Mesenchymal stem cell (in vitro differentiated cells and primary cell): ENCODE results near the gene LPP.

Experiments
- DNase-seq: peaks from one replicate; pipeline ENCODE4 v3.0.0-alpha.2; 2013
- H2AFZ ChIP-seq: one replicate; pipeline ENCODE4 v1.6.1; 2013; ENCODE audit warnings: low read depth, mild to moderate bottlenecking, control low read depth, inconsistent platforms, low read length, moderate library complexity
- H2AK5ac ChIP-seq: 2 replicates; pipeline ENCODE4 v1.6.1; 2013; ENCODE audit warnings: low read length, moderate library complexity, mild to moderate bottlenecking, inconsistent platforms; ENCODE audit not compliant: severe bottlenecking
- H2BK120ac ChIP-seq: one replicate; pipeline ENCODE4 v1.6.1; 2013; ENCODE audit warnings: low read depth, mild to moderate bottlenecking, inconsistent platforms, low read length, moderate library complexity
- H2BK12ac ChIP-seq, 2 experiments: one replicate each; pipeline ENCODE4 v1.6.1; 2013; ENCODE audit warnings: inconsistent platforms in 2 of 2, low read length in 2 of 2, mild to moderate bottlenecking in 2 of 2, moderate library complexity in 2 of 2, control low read depth in 1 of 2
- H2BK15ac ChIP-seq: one replicate; pipeline ENCODE4 v1.6.1; 2013; ENCODE audit warnings: mild to moderate bottlenecking, low read depth, inconsistent platforms; ENCODE audit not compliant: poor library complexity, severe bottlenecking
- H2BK5ac ChIP-seq: 2 replicates; pipeline ENCODE4 v1.6.1; 2013; ENCODE audit warnings: low read depth, mild to moderate bottlenecking, low read length, control low read depth, inconsistent platforms; ENCODE audit not compliant: poor library complexity, severe bottlenecking
- H3K14ac ChIP-seq, 2 experiments: one replicate each; pipeline ENCODE4 v1.6.1; 2013; ENCODE audit warnings: inconsistent platforms in 2 of 2, low read length in 2 of 2, control low read depth in 1 of 2, mild to moderate bottlenecking in 1 of 2, moderate library complexity in 1 of 2
- H3K18ac ChIP-seq, 2 experiments: one replicate each; pipeline ENCODE4 v1.6.1; 2013; ENCODE audit warnings: inconsistent platforms in 2 of 2, low read length in 2 of 2, control low read depth in 1 of 2, low read depth in 1 of 2, mild to moderate bottlenecking in 1 of 2
- H3K23ac ChIP-seq, 2 experiments: one replicate each; pipeline ENCODE4 v1.6.1; 2013; ENCODE audit warnings: inconsistent platforms in 2 of 2, low read length in 2 of 2, mild to moderate bottlenecking in 2 of 2, moderate library complexity in 2 of 2, control low read depth in 1 of 2
- H3K27ac ChIP-seq: 2 replicates; pipeline ENCODE4 v1.5.1; 2013; ENCODE audit warnings: mild to moderate bottlenecking, moderate library complexity, low read length, control low read depth, inconsistent platforms; ENCODE audit not compliant: poor library complexity, severe bottlenecking
- H3K27me3 ChIP-seq, 2 experiments: 2 replicates each; pipeline versions ENCODE4 v1.6.1 to v1.7.0; 2013; ENCODE audit warnings: low read length in 2 of 2, mild to moderate bottlenecking in 2 of 2, moderate library complexity in 2 of 2, control low read depth in 1 of 2, inconsistent platforms in 1 of 2; ENCODE audit not compliant: control insufficient read depth in 1 of 2, insufficient read depth in 1 of 2
- H3K36me3 ChIP-seq, 2 experiments: 2 replicates each; pipeline versions ENCODE4 v1.6.1 to v1.7.0; 2013; ENCODE audit warnings: low read length in 2 of 2, control low read depth in 1 of 2, inconsistent platforms in 1 of 2, low read depth in 1 of 2, mild to moderate bottlenecking in 1 of 2; ENCODE audit not compliant: insufficient read depth in 2 of 2, control insufficient read depth in 1 of 2
- H3K4ac ChIP-seq, 2 experiments: one replicate each; pipeline ENCODE4 v1.6.1; 2013; ENCODE audit warnings: inconsistent platforms in 2 of 2, low read length in 2 of 2, mild to moderate bottlenecking in 2 of 2, moderate library complexity in 2 of 2, control low read depth in 1 of 2, low read depth in 1 of 2
- H3K4me1 ChIP-seq: 2 replicates; pipeline ENCODE4 v1.6.1; 2013; ENCODE audit warnings: low read depth, low read length, control low read depth; ENCODE audit not compliant: control insufficient read depth, insufficient read depth
- H3K4me2 ChIP-seq: 2 replicates; pipeline ENCODE4 v1.6.1; 2013; ENCODE audit warnings: low read length, mild to moderate bottlenecking, inconsistent platforms; ENCODE audit not compliant: poor library complexity, severe bottlenecking
- H3K4me3 ChIP-seq, 2 experiments: 2 replicates each; pipeline versions ENCODE4 v1.5.1 to v1.7.0; 2013; ENCODE audit warnings: low read length in 2 of 2, mild to moderate bottlenecking in 2 of 2, control low read depth in 1 of 2, low read depth in 1 of 2; ENCODE audit not compliant: insufficient read depth in 1 of 2
- H3K79me1 ChIP-seq: replicated peaks from 2 replicates; pipeline ENCODE4 v1.6.1; 2013; ENCODE audit warnings: mild to moderate bottlenecking, control low read depth, low read length, inconsistent platforms; ENCODE audit not compliant: poor library complexity, severe bottlenecking
- H3K9ac ChIP-seq: 2 replicates; pipeline ENCODE4 v1.7.0; 2013; ENCODE audit warnings: mild to moderate bottlenecking, low read length, moderate library complexity
- H3K9me3 ChIP-seq: 2 replicates; pipeline ENCODE4 v1.7.0; 2013; ENCODE audit warnings: mild to moderate bottlenecking, low read length; ENCODE audit not compliant: control insufficient read depth
- H4K8ac ChIP-seq: one replicate; pipeline ENCODE4 v1.6.1; 2013; ENCODE audit warnings: inconsistent platforms, mild to moderate bottlenecking, low read length, moderate library complexity
- H4K91ac ChIP-seq: one replicate; pipeline ENCODE4 v1.6.1; 2013; ENCODE audit warnings: mild to moderate bottlenecking, low read length, inconsistent platforms
- WGBS: methylation state at CpG from one replicate; pipeline ENCODE4 v1.1.7; 2013; ENCODE audit warnings: mixed read lengths; 5-methylcytosine and 5-hydroxymethylcytosine counted together

LPP gene

DNA sequence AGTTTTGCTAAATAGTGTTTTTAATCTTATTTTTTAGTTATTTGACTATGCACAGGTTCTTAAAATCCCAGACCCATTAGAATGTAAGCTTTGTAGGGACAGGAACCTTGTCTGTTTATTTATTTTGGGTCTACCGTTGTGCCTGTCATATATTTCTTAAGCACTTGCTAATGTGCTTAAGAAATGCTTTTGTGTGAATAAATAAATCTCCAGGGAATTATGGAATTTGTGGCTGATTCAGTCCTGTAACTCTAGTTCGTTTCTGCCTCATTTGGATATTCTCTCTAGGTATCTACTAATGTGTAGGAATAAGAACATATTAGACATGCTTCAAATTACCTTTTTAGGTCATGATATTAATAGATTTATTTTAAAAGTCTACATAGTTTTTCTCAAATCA lies 161.6 kb downstream of the LPP start:
- no peak overlapping the region for H3K27ac ChIP-seq
- H2BK15ac ChIP-seq: no peak overlapping the region
- H3K4me3 ChIP-seq: no peak overlapping the region
- no peak overlapping the region for H2BK12ac ChIP-seq
- DNase-seq: no peak
- peaks cover 13% of the 10 kb centered on the region for H3K79me1 ChIP-seq
- H3K4me1 ChIP-seq: no peaks in the 10 kb centered on the region
- no peak overlapping the region for H3K4ac ChIP-seq
- H2BK5ac ChIP-seq: no peak overlapping the region
- H2AK5ac ChIP-seq: no peak overlapping the region
- no peak overlapping the region for H3K18ac ChIP-seq
- H2BK120ac ChIP-seq: no peak overlapping the region
- H3K14ac ChIP-seq: no peak overlapping the region
- H3K9me3 ChIP-seq: no peaks in the 10 kb centered on the region
- no peak overlapping the region for H4K91ac ChIP-seq
- H3K4me2 ChIP-seq: no peak overlapping the region
- H2AFZ ChIP-seq: no peak overlapping the region
- H3K23ac ChIP-seq: no peak overlapping the region
- 18% methylated on average over 1 of the region's 2 CpGs for WGBS
- no peak overlapping the region for H3K9ac ChIP-seq
- H3K27me3 ChIP-seq: no peaks in the 10 kb centered on the region
- H4K8ac ChIP-seq: no peak overlapping the region
- H3K36me3 ChIP-seq: peaks cover 0 to 4% of the 10 kb centered on the region in 2 experiments

DNA sequence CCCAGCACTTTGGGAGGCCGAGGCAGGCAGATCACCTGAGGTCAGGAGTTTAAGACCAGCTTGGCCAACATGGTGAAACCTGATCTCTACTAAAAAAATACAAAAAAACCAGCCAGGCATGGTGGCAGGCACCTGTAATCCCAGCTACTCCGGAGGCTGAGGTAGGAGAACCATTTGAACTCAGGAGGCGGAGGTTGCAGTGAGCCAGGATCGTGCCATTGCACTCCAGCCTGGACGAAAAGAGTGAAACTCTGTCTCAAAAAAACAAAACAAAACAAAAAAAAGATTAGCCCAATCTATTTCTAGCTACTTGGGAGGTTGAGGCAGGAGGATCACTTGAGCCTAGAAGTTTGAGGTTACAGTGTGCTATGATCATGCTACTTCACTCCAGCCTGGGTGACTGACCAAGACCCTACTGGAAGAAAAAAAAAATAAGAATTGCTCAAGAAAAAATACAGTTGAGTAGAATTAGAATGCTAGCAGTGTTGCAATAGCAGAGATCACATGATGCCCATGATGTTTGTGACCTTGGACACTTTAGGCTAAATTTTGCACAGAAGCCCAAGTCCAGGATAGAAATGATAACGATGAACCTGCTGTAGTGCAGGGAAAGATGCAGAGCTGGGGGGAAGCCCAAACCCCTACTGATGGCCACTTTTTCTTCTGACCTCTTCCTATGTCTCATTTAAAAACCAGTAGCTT lies 162.2 kb downstream of the LPP start:
- no peaks in the 10 kb centered on the region for H3K9me3 ChIP-seq
- H3K23ac ChIP-seq: no peak overlapping the region
- H4K8ac ChIP-seq: no peak overlapping the region
- H3K18ac ChIP-seq: no peak overlapping the region
- H3K27me3 ChIP-seq: no peaks in the 10 kb centered on the region
- H3K9ac ChIP-seq: peak overlapping the region; percentile 53
- H3K36me3 ChIP-seq: peaks cover 0 to 4% of the 10 kb centered on the region in 2 experiments
- no peak overlapping the region for H3K27ac ChIP-seq
- H2BK12ac ChIP-seq: no peak overlapping the region
- peak overlapping the region in 1 of 2 experiments; percentile 31 for H3K4me3 ChIP-seq
- no peak overlapping the region for H2AK5ac ChIP-seq
- H3K79me1 ChIP-seq: peaks cover 13% of the 10 kb centered on the region
- H3K4ac ChIP-seq: no peak overlapping the region
- H2AFZ ChIP-seq: no peak overlapping the region
- DNase-seq: peak; percentile 44
- no peaks in the 10 kb centered on the region for H3K4me1 ChIP-seq
- WGBS: 95% methylated on average over 4 of the region's 6 CpGs
- H2BK120ac ChIP-seq: no peak overlapping the region
- no peak overlapping the region for H2BK5ac ChIP-seq
- H3K4me2 ChIP-seq: no peak overlapping the region
- no peak overlapping the region for H4K91ac ChIP-seq
- no peak overlapping the region for H2BK15ac ChIP-seq
- no peak overlapping the region for H3K14ac ChIP-seq

DNA sequence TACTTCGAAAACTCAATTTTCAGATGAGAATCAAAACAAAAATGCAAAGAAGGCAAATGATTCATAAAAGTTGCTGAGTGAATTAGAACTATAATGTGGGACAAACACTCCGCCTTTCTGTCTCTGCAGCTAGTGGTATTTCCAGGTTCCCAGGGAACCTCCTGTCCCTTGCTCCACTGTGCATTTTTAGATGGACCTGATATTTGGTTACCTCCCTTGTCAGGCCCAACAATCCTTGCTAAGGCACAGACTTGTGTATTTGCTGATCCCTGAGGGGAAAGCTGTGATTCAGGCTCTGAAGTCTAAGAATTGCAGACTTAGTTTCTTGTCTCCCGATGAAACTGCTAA lies 162.7 kb downstream of the LPP start:
- no peak overlapping the region for H2BK120ac ChIP-seq
- H4K91ac ChIP-seq: no peak overlapping the region
- no peaks in the 10 kb centered on the region for H3K4me1 ChIP-seq
- no peak overlapping the region for H3K4me2 ChIP-seq
- no peak overlapping the region for H2AFZ ChIP-seq
- no peaks in the 10 kb centered on the region for H3K9me3 ChIP-seq
- H2AK5ac ChIP-seq: no peak overlapping the region
- peak overlapping the region in 1 of 2 experiments; percentile 71 for H3K14ac ChIP-seq
- peak overlapping the region in 1 of 2 experiments; percentile 57 for H3K18ac ChIP-seq
- peaks cover 13% of the 10 kb centered on the region for H3K79me1 ChIP-seq
- H3K9ac ChIP-seq: peak overlapping the region; percentile 53
- no peak overlapping the region for H3K27ac ChIP-seq
- no peak overlapping the region for H4K8ac ChIP-seq
- DNase-seq: no peak
- H3K4me3 ChIP-seq: peak overlapping the region in 1 of 2 experiments; percentile 31
- WGBS: 100% methylated on average over 2 of the region's 3 CpGs
- H3K36me3 ChIP-seq: peaks cover 0 to 2% of the 10 kb centered on the region in 2 experiments
- H3K27me3 ChIP-seq: no peaks in the 10 kb centered on the region
- H2BK15ac ChIP-seq: no peak overlapping the region
- no peak overlapping the region for H3K23ac ChIP-seq
- no peak overlapping the region for H3K4ac ChIP-seq
- H2BK12ac ChIP-seq: peak overlapping the region in 1 of 2 experiments; percentile 31
- no peak overlapping the region for H2BK5ac ChIP-seq

DNA sequence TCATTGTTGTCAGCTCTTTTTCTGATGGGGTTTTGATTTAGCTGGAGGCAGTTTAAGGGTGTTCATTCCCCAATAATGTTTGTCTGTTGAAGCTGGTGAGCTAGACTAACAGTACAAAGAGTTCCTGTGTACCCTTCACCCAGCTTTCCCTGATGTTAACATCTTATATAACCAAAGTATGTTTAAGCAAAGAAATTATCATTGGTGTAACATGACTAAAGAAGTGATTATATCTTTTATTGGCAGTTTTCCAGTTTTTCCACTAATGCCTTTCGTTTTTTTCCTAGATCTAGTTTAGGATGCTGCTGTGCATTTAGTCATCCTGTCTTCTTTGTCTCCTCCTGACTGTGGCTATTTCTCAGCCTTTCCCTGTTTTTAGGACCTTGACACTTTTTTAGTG lies 165.6 kb downstream of the LPP start:
- Histone ChIP-seq H2BK120ac (no peak overlapping the region), H3K27me3 (no peaks in the 10 kb centered on the region), H2AK5ac (no peak overlapping the region), H3K18ac (no peak overlapping the region), H3K9ac (no peak overlapping the region), H4K91ac (no peak overlapping the region), H3K4me3 (no peak overlapping the region), H2AFZ (no peak overlapping the region), H3K23ac (no peak overlapping the region), H3K14ac (no peak overlapping the region), H4K8ac (no peak overlapping the region), H2BK12ac (no peak overlapping the region), H3K4me2 (no peak overlapping the region), H2BK15ac (no peak overlapping the region), H3K36me3 (no peaks in the 10 kb centered on the region), H3K4ac (no peak overlapping the region), H3K9me3 (no peaks in the 10 kb centered on the region), H3K27ac (no peak overlapping the region), H3K4me1 (no peaks in the 10 kb centered on the region), H2BK5ac (no peak overlapping the region), H3K79me1 (peaks cover 14% of the 10 kb centered on the region)
- peak; percentile 46 for DNase-seq
- WGBS: 58% methylated on average over 1 of the region's 1 CpG
